Vagina (tissue), 2 donors: ENCODE results near the gene PBRM1.

Source experiments
- POLR2A ChIP-seq, 2 donors: fragments of 450-650 bp; IDR thresholded peaks; one replicate each; pipeline ENCODE4 v1.6.1; 2017; ENCODE audit warnings: antibody characterized with exemption in 2 of 2, mild to moderate bottlenecking in 2 of 2, moderate library complexity in 2 of 2
- POLR2AphosphoS5 ChIP-seq, 2 donors: sonication (generic); formaldehyde crosslinking; IDR thresholded peaks; one replicate each; pipeline ENCODE4 v1.9.0; 2017; ENCODE audit warnings: antibody characterized with exemption in 2 of 2, mild to moderate bottlenecking in 2 of 2, low read depth in 1 of 2; ENCODE audit not compliant: insufficient read depth in 1 of 2
- TF ChIP-seq, protein P1 (sequence below), 3 experiments: fragments of 450-650 bp in 2 of 3; fragments of 200-600 bp in 1 of 3; sonication (generic) in 1 of 3; IDR thresholded peaks; one replicate each; pipeline ENCODE4 v1.5.1; 2017 to 2019; ENCODE audit warnings: antibody characterized with exemption in 3 of 3, mild to moderate bottlenecking in 2 of 3, moderate library complexity in 2 of 3

DNA sequence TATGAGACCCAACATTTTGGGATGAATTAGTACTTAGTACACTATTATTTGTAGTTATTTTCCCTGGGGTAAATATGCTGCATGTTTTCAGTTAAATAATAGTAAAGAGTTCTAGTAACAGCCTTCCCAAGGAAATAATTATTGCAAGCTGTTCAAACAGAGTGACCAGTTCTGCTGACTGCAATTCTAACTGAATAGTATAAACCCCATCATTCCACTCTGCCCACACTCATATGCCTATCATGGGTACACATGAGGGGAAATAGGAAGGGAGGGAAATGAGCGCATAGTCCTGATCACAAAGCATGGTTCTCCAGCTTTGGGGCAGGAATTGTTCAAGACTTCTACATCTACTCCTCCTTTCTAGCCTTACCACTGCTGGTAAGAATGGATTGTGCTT lies 130.7 kb downstream of the PBRM1 start:
- TF ChIP-seq, protein P1, sequence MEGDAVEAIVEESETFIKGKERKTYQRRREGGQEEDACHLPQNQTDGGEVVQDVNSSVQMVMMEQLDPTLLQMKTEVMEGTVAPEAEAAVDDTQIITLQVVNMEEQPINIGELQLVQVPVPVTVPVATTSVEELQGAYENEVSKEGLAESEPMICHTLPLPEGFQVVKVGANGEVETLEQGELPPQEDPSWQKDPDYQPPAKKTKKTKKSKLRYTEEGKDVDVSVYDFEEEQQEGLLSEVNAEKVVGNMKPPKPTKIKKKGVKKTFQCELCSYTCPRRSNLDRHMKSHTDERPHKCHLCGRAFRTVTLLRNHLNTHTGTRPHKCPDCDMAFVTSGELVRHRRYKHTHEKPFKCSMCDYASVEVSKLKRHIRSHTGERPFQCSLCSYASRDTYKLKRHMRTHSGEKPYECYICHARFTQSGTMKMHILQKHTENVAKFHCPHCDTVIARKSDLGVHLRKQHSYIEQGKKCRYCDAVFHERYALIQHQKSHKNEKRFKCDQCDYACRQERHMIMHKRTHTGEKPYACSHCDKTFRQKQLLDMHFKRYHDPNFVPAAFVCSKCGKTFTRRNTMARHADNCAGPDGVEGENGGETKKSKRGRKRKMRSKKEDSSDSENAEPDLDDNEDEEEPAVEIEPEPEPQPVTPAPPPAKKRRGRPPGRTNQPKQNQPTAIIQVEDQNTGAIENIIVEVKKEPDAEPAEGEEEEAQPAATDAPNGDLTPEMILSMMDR (IDR thresholded peaks at IDR 0.05) = no peak
- TF ChIP-seq POLR2A (IDR thresholded peaks at IDR 0.05) (no peak), POLR2AphosphoS5 (IDR thresholded peaks at IDR 0.05; ENCODE audit: insufficient read depth in 1 of 2, low read depth in 1 of 2) (no peak)
